ENCODE data around the gene VGLL4.

DNA sequence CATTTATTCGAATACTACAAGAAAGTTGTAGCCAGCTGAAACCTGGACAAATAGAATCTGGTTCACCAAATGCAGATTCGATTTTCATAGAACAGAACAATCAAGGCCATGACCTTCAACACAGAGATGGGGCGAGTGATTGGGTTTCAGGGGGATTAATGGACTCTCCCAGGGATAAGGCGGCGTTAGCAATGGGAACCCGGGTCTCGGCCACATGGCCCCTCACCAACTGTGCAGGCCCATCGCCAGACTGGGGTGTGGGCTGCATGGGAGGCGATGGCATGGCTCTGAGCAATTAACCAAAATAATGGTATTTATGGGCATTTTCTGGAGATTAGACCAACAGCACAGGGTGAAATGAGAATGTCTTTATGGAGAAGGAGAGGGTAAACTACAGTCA, 34.2 kb downstream of the VGLL4 start:
- TF ChIP-seq CTCF (conservative IDR thresholded peaks at IDR 0.05; ENCODE audit: low read length) (no peak), EZH2phosphoT487 (IDR thresholded peaks at IDR 0.05; ENCODE audit: borderline replicate concordance, low read depth, low read length) (no peak)

All from OCI-LY7 (cell line).